ENCODE measurements around the gene KNOP1. TPM values are rescaled to one million over a fixed set of nuclear protein-coding genes. Genes with fewer than 3 reads are reported as not detected.

KNOP1 gene
- total and polyA plus RNA-seq, 2 of the 13 experiments (the other 11 are each of a cell fraction or from before 2014, with no cell fraction given) = 21.2 to 57.5 TPM

DNA sequence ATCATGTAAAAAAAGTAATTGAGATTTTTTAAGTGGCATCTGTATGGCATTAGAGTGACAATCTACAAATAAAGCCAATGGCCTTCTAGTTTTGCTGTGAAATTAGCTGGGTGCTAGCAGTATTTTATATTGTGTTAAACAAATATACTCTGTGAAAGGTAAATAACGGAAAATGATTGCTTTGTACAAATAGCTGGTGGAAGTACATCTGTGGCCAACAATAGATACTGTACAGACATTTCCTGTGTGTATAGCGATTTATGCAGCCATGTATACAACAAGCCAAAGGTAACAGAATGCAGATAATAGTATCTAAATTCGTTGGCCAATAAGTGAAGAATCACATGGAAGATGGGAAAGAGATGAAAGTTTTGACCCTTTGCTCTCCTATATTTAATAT is 26.6 kb upstream of the KNOP1 start (continued):
- peak; percentile 91 for TF ChIP-seq FOXA1 (IDR thresholded peaks at IDR 0.05)
- TF ChIP-seq FOXA1 (CRISPR knock-in tag; IDR thresholded peaks at IDR 0.05) = peak; percentile 92
- TF ChIP-seq, protein P1, sequence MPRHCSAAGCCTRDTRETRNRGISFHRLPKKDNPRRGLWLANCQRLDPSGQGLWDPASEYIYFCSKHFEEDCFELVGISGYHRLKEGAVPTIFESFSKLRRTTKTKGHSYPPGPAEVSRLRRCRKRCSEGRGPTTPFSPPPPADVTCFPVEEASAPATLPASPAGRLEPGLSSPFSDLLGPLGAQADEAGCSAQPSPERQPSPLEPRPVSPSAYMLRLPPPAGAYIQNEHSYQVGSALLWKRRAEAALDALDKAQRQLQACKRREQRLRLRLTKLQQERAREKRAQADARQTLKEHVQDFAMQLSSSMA (CRISPR knock-in tag; IDR thresholded peaks at IDR 0.05) = no peak
- no peak for TF ChIP-seq ZNF44 (CRISPR knock-in tag; IDR thresholded peaks at IDR 0.05)
- no peak for TF ChIP-seq NBN (conservative IDR thresholded peaks at IDR 0.05)
- peak; percentile 67; the same call in 1 of the 2 replicates for TF ChIP-seq NFIC (IDR thresholded peaks at IDR 0.05; ENCODE audit: low read length)
- no peak for TF ChIP-seq ERF (CRISPR knock-in tag; IDR thresholded peaks at IDR 0.05)
- TF ChIP-seq EP300 (IDR thresholded peaks at IDR 0.05; ENCODE audit: low read depth in 2 of 2, low read length in 2 of 2) = peak in 1 of 2 experiments; percentile 48; a peak in 2 of 4 replicates
- TF ChIP-seq EP300 (CRISPR knock-in tag; IDR thresholded peaks at IDR 0.05; ENCODE audit: borderline replicate concordance) = no peak
- TF ChIP-seq, protein P2, sequence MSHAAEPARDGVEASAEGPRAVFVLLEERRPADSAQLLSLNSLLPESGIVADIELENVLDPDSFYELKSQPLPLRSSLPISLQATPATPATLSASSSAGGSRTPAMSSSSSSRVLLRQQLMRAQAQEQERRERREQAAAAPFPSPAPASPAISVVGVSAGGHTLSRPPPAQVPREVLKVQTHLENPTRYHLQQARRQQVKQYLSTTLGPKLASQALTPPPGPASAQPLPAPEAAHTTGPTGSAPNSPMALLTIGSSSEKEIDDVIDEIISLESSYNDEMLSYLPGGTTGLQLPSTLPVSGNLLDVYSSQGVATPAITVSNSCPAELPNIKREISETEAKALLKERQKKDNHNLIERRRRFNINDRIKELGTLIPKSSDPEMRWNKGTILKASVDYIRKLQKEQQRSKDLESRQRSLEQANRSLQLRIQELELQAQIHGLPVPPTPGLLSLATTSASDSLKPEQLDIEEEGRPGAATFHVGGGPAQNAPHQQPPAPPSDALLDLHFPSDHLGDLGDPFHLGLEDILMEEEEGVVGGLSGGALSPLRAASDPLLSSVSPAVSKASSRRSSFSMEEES (CRISPR knock-in tag; IDR thresholded peaks at IDR 0.05) = no peak
- TF ChIP-seq STAG1 (CRISPR knock-in tag; IDR thresholded peaks at IDR 0.05) = no peak
- no peak for TF ChIP-seq SRSF4 (IDR thresholded peaks at IDR 0.05; ENCODE audit: low read depth, low read length, poor library complexity, severe bottlenecking)
- peak; percentile 76 for TF ChIP-seq SAP130 (CRISPR knock-in tag; IDR thresholded peaks at IDR 0.05; ENCODE audit: low read depth)
- peak; percentile 93; the same call in 1 of the 2 replicates for TF ChIP-seq SOX5 (CRISPR knock-in tag; IDR thresholded peaks at IDR 0.05; ENCODE audit: borderline replicate concordance)
- TF ChIP-seq, protein P3, sequence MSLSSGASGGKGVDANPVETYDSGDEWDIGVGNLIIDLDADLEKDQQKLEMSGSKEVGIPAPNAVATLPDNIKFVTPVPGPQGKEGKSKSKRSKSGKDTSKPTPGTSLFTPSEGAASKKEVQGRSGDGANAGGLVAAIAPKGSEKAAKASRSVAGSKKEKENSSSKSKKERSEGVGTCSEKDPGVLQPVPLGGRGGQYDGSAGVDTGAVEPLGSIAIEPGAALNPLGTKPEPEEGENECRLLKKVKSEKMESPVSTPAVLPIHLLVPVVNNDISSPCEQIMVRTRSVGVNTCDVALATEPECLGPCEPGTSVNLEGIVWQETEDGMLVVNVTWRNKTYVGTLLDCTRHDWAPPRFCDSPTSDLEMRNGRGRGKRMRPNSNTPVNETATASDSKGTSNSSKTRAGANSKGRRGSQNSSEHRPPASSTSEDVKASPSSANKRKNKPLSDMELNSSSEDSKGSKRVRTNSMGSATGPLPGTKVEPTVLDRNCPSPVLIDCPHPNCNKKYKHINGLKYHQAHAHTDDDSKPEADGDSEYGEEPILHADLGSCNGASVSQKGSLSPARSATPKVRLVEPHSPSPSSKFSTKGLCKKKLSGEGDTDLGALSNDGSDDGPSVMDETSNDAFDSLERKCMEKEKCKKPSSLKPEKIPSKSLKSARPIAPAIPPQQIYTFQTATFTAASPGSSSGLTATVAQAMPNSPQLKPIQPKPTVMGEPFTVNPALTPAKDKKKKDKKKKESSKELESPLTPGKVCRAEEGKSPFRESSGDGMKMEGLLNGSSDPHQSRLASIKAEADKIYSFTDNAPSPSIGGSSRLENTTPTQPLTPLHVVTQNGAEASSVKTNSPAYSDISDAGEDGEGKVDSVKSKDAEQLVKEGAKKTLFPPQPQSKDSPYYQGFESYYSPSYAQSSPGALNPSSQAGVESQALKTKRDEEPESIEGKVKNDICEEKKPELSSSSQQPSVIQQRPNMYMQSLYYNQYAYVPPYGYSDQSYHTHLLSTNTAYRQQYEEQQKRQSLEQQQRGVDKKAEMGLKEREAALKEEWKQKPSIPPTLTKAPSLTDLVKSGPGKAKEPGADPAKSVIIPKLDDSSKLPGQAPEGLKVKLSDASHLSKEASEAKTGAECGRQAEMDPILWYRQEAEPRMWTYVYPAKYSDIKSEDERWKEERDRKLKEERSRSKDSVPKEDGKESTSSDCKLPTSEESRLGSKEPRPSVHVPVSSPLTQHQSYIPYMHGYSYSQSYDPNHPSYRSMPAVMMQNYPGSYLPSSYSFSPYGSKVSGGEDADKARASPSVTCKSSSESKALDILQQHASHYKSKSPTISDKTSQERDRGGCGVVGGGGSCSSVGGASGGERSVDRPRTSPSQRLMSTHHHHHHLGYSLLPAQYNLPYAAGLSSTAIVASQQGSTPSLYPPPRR (CRISPR knock-in tag; IDR thresholded peaks at IDR 0.05; ENCODE audit: borderline replicate concordance) = peak; percentile 94
- TF ChIP-seq ISL2 (CRISPR knock-in tag; IDR thresholded peaks at IDR 0.05) = peak; percentile 69; the same call in 1 of the 2 replicates
- TF ChIP-seq CREB1 (IDR thresholded peaks at IDR 0.05) = no peak
- TF ChIP-seq CREB1 (CRISPR knock-in tag; IDR thresholded peaks at IDR 0.05) = 0 out of 2 replicates have a peak, but pooled peaks have one; percentile 32
- peak; percentile 84 for TF ChIP-seq GATAD2A (CRISPR knock-in tag; IDR thresholded peaks at IDR 0.05)
- TF ChIP-seq BCL6 (CRISPR knock-in tag; IDR thresholded peaks at IDR 0.05) = peak; percentile 53
- no peak for TF ChIP-seq MIER2 (CRISPR knock-in tag; IDR thresholded peaks at IDR 0.05)
- TF ChIP-seq GATAD1 (CRISPR knock-in tag; IDR thresholded peaks at IDR 0.05) = 0 out of 2 replicates have a peak, but pooled peaks have one; percentile 16
- 0 out of 2 replicates have a peak, but pooled peaks have one; percentile 54 for TF ChIP-seq HMG20B (CRISPR knock-in tag; conservative IDR thresholded peaks at IDR 0.05)
- 0 out of 2 replicates have a peak, but pooled peaks have one; percentile 23 for TF ChIP-seq FOXK2 (IDR thresholded peaks at IDR 0.05)
- 0 out of 2 replicates have a peak, but pooled peaks have one; percentile 32 for TF ChIP-seq ZNF775 (CRISPR knock-in tag; IDR thresholded peaks at IDR 0.05; ENCODE audit: borderline replicate concordance)

All from HepG2 (cell line).